D721Med (cell line): Measurements from ENCODE around the gene DNTT.

Experiments
- DNase-seq: peaks from one replicate; pipeline ENCODE4 v3.0.0; 2011; ENCODE audit warnings: low spot score; ENCODE audit not compliant: insufficient read length
- FAIRE-seq: peaks from 2 replicates; lab custom pipeline; 2011; peaks lifted over from hg19 to GRCh38; lab: Jason Lieb, UNC
- TF ChIP-seq, protein P1 (sequence below): IDR thresholded peaks from 2 replicates; pipeline ENCODE4 v1.5.1; 2012; ENCODE audit warnings: mild to moderate bottlenecking, control low read depth; ENCODE audit not compliant: insufficient read depth; ENCODE audit errors: missing control alignments

The DNTT gene

DNA sequence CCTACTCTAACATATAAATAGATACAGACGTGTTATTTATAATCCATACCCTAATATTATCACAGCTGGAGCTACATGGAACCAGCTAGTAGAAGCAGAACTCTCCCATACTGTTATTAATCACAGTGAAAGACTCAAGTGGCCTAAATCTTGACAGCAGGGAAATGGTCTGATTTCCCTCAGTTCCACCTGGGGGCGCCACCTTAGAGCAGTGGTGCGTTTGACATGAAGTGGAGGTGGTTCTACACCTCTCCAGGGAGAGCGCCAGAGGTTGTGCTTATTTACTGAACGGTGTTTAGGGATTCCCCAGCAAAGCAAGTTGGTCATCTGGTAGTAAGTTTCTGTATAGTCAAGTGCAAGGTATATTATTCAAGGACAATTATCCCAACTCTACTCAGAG, 17.6 kb downstream of the DNTT start:
- no peak for DNase-seq
- FAIRE-seq, result no peak
- TF ChIP-seq, protein P1, sequence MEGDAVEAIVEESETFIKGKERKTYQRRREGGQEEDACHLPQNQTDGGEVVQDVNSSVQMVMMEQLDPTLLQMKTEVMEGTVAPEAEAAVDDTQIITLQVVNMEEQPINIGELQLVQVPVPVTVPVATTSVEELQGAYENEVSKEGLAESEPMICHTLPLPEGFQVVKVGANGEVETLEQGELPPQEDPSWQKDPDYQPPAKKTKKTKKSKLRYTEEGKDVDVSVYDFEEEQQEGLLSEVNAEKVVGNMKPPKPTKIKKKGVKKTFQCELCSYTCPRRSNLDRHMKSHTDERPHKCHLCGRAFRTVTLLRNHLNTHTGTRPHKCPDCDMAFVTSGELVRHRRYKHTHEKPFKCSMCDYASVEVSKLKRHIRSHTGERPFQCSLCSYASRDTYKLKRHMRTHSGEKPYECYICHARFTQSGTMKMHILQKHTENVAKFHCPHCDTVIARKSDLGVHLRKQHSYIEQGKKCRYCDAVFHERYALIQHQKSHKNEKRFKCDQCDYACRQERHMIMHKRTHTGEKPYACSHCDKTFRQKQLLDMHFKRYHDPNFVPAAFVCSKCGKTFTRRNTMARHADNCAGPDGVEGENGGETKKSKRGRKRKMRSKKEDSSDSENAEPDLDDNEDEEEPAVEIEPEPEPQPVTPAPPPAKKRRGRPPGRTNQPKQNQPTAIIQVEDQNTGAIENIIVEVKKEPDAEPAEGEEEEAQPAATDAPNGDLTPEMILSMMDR, result no peak

DNA sequence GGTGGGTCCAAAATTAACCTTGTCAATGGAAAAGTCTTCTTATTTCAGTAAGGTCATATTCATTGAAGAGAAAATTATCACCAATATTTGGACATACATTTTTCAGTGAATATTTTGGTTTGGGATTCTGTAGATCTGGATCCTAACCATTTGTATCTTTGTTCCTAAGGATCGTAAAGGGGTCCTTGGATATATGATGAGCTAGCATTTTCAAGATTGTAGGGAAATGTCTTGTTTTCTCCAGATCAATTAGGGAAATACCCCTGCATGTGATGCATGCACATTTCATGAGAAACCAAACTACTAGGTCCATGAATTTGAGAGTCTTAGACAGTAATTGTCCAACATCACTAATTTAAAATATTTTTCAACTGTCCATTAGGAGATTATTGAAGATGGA, 18.0 kb downstream of the DNTT start:
- TF ChIP-seq, protein P1, result no peak
- FAIRE-seq, result no peak
- no peak for DNase-seq

DNA sequence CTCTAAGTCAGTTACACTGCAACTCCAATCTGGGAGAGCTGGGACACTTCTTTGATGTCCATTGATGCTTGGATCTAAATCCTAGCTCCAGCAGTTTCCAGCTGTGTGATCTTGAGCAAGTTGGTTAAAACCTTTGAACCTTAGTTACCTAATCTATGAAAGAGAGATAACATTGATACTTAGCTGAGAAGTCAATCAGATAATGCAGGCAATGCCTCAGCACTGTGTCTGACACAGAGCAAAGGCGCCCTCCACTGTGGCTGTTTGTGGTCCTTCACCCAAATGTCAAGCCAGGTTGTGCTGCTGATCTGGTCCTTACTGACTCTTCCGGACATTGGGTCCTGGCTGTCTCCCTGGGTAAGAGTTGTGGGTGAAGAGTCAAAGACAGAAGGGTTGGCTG, 20.2 kb downstream of the DNTT start:
- no peak for DNase-seq

DNA sequence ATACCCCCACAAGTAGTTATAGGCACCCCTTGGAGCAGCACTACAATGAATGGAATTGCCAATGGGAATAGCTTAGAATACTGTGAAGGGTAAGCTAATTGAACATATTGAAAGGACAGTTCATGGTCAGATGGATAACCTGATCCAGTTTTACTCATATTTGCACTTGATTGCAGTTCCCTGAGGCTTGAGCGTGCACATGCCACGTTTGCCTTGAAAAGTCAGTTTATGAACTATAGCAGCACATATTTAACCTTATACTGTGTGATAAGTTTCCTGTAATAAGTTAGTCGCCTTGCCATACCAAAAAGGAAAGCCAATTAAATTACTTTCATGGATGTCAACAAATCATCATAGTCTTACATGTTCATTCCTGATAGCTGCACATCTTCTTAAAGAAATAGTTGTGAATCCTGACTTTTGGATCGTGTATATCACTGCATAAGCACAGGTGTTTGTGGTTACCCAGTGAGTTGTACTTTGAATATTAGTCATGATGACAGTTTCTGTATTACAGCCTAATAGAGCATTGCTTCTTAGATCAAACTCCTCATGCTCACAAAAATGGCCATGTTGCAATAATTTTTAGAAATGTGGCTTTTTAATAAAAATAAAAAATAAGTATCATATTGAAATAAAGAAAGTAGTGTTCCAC, 21.6 kb downstream of the DNTT start:
- DNase-seq (no peak), FAIRE-seq (no peak)
- TF ChIP-seq, protein P1, result no peak

More for the DNA sequence above, 20.2 kb downstream of the DNTT start:
- FAIRE-seq, result no peak
- TF ChIP-seq, protein P1, result no peak

DNA sequence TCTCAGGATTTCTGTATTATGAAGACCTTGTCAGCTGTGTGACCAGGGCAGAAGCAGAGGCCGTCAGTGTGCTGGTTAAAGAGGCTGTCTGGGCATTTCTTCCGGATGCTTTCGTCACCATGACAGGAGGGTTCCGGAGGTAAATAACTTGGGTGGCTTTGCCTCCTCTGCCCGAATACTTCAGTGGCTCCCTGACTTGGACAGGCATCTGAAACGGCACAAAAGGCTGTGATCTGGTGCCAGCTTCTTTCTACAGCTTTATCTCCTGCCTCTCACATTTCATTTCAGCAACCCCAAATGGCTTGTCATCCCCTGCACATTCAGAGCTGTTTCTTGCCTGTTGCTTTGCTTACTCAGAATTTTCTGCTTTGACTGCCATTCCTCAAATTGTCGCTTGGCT, 23.2 kb downstream of the DNTT start:
- DNase-seq (no peak), FAIRE-seq (no peak)
- TF ChIP-seq, protein P1, result no peak

DNA sequence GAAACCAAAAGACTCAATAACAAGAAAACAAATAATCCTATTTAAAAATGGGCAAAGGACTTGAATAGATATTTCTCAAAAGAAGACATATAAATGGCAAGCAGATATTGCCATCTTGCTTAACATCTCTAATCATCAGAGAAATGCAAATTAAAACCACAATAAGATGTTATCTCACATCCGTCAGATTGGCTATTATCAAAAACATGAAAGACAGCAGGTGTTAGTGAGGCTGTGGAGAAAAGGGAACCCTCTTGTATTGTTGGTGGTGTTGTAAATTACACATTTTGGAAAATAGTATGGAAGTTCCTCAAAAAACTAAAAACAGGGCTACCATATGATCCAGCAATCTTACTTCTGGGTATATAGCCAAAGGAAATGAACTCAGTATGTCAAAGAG, 28.9 kb downstream of the DNTT start:
- no peak for DNase-seq
- FAIRE-seq, result no peak
- TF ChIP-seq, protein P1, result no peak
